Liver (tissue), 9 donors: Measurements from ENCODE around the gene RAPGEF4. TPM values are rescaled to one million over a fixed set of nuclear protein-coding genes. Genes with fewer than 3 reads are reported as not detected.
A peak's percentile ranks its signal among the peaks of the same experiment; 100 is the strongest.

Source experiments
- DNase-seq: peaks from one replicate; pipeline ENCODE4 v3.0.0-alpha.2; 2017; ENCODE audit warnings: low spot score
- H3K27ac ChIP-seq, 2 donors: one replicate each; pipeline ENCODE4 v1.7.0; 2013; ENCODE audit warnings: inconsistent platforms in 2 of 2, low read length in 2 of 2, control low read depth in 1 of 2, low read depth in 1 of 2, mild to moderate bottlenecking in 1 of 2
- H3K27me3 ChIP-seq, 4 donors: one replicate each; pipeline versions ENCODE4 v1.6.1 to v1.7.0; 2013; ENCODE audit warnings: low read length in 3 of 4, inconsistent platforms in 1 of 4, mild to moderate bottlenecking in 1 of 4, moderate library complexity in 1 of 4; ENCODE audit not compliant: control insufficient read depth in 4 of 4, insufficient read depth in 4 of 4
- H3K36me3 ChIP-seq, 4 donors: one replicate each; pipeline versions ENCODE4 v1.6.1 to v1.7.0; 2013; ENCODE audit warnings: low read length in 3 of 4, mild to moderate bottlenecking in 3 of 4, low read depth in 1 of 4, moderate library complexity in 1 of 4; ENCODE audit not compliant: control insufficient read depth in 4 of 4, insufficient read depth in 3 of 4
- H3K4me1 ChIP-seq, 4 donors: one replicate each; pipeline versions ENCODE4 v1.6.1 to v1.7.0; 2013; ENCODE audit warnings: low read length in 3 of 4, mild to moderate bottlenecking in 3 of 4, moderate library complexity in 1 of 4; ENCODE audit not compliant: control insufficient read depth in 4 of 4, insufficient read depth in 4 of 4
- H3K4me3 ChIP-seq, 3 donors: one replicate each; pipeline versions ENCODE4 v1.6.1 to v1.7.0; 2013; ENCODE audit warnings: low read length in 3 of 3, control low read depth in 1 of 3, low read depth in 1 of 3, mild to moderate bottlenecking in 1 of 3
- H3K9ac ChIP-seq, 2 donors: one replicate each; pipeline ENCODE4 v1.7.0; 2013; ENCODE audit warnings: low read length in 2 of 2, mild to moderate bottlenecking in 2 of 2, moderate library complexity in 2 of 2, control low read depth in 1 of 2, low read depth in 1 of 2
- H3K9me3 ChIP-seq, 4 donors: one replicate each; pipeline versions ENCODE4 v1.6.1 to v1.7.0; 2013; ENCODE audit warnings: low read length in 3 of 4; ENCODE audit not compliant: control insufficient read depth in 4 of 4
- CTCF ChIP-seq: fragments of 150-350 bp; IDR thresholded peaks from 2 replicates; pipeline ENCODE4 v1.5.1; 2017; ENCODE audit warnings: improper control_type of control experiment, low read depth, low read length; ENCODE audit not compliant: missing input control
- EGR1 ChIP-seq, 2 donors: IDR thresholded peaks; 2 replicates each; pipeline ENCODE4 v1.6.1; 2016 to 2018; ENCODE audit warnings: antibody characterized with exemption in 2 of 2, low read depth in 2 of 2
- FOXA1 ChIP-seq: IDR thresholded peaks from 2 replicates; pipeline ENCODE4 v1.6.1; 2016; ENCODE audit warnings: antibody characterized with exemption
- GABPA ChIP-seq, 2 donors: IDR thresholded peaks in 1 of 2; conservative IDR thresholded peaks in 1 of 2; 2 replicates each; pipeline ENCODE4 v1.6.1; 2016; ENCODE audit warnings: antibody characterized with exemption in 2 of 2, mild to moderate bottlenecking in 1 of 2, moderate library complexity in 1 of 2
- HNF4A ChIP-seq, 2 donors: conservative IDR thresholded peaks; 2 replicates each; pipeline ENCODE4 v1.6.1; 2016; ENCODE audit warnings: antibody characterized with exemption in 2 of 2, mild to moderate bottlenecking in 2 of 2
- JUND ChIP-seq, 2 donors: IDR thresholded peaks; 2 replicates each; pipeline ENCODE4 v1.6.1; 2016; ENCODE audit warnings: antibody characterized with exemption in 2 of 2
- RAD21 ChIP-seq, 2 donors: IDR thresholded peaks; 2 replicates each; pipeline ENCODE4 v1.6.1; 2016; ENCODE audit warnings: antibody characterized with exemption in 2 of 2, mild to moderate bottlenecking in 2 of 2
- REST ChIP-seq: IDR thresholded peaks from 2 replicates; pipeline ENCODE4 v1.6.1; 2016; ENCODE audit warnings: antibody characterized with exemption, mild to moderate bottlenecking
- RXRA ChIP-seq, 2 donors: IDR thresholded peaks; 2 replicates each; pipeline ENCODE4 v1.6.1; 2017 to 2018; ENCODE audit warnings: antibody characterized with exemption in 2 of 2, mild to moderate bottlenecking in 1 of 2
- TAF1 ChIP-seq: conservative IDR thresholded peaks from 2 replicates; pipeline ENCODE4 v1.6.1; 2016; ENCODE audit warnings: antibody characterized with exemption, mild to moderate bottlenecking
- YY1 ChIP-seq: IDR thresholded peaks from 2 replicates; pipeline ENCODE4 v1.6.1; 2016; ENCODE audit warnings: antibody characterized with exemption, mild to moderate bottlenecking
- ZBTB33 ChIP-seq: IDR thresholded peaks from 2 replicates; pipeline ENCODE4 v1.6.1; 2016; ENCODE audit warnings: antibody characterized with exemption
- WGBS: extraction: QIAGEN DNeasy Blood & Tissue Kit; methylation state at CpG from one replicate; pipeline ENCODE4 v1.1.7; 2013; 5-methylcytosine and 5-hydroxymethylcytosine counted together
- polyA plus RNA-seq, 2 donors: library from polyadenylated mRNA; stranded (reverse) in 1 of 2; unstranded in 1 of 2; fragments of 200-250 nt in 1 of 2; fragments of >200 nt in 1 of 2; fragmentation: Nextera tagmentation in 1 of 2; extraction: Ambion mirVana in 1 of 2; gene quantifications; one replicate each; pipeline versions ENCODE4 v1.2.1 to v1.2.3, GENCODE V29; 2013 to 2015
- total RNA-seq, 2 donors: library from RNA; depleted of rRNA; stranded (reverse); fragments of >200 nt; gene quantifications; one replicate each; pipeline ENCODE4 v1.2.3, GENCODE V29; 2014
- TF ChIP-seq, protein P1 (sequence below): IDR thresholded peaks from 2 replicates; pipeline ENCODE4 v1.6.1; 2016; ENCODE audit warnings: antibody characterized with exemption
- donor health status: healthy.
- donor health status: healthy.
- donor health status: healthy.
- donor health status: healthy.
- donor health status: healthy.

The RAPGEF4 gene
- total and polyA plus RNA-seq, 4 donors = 1.5 to 18.2 (median 8.3) TPM

DNA sequence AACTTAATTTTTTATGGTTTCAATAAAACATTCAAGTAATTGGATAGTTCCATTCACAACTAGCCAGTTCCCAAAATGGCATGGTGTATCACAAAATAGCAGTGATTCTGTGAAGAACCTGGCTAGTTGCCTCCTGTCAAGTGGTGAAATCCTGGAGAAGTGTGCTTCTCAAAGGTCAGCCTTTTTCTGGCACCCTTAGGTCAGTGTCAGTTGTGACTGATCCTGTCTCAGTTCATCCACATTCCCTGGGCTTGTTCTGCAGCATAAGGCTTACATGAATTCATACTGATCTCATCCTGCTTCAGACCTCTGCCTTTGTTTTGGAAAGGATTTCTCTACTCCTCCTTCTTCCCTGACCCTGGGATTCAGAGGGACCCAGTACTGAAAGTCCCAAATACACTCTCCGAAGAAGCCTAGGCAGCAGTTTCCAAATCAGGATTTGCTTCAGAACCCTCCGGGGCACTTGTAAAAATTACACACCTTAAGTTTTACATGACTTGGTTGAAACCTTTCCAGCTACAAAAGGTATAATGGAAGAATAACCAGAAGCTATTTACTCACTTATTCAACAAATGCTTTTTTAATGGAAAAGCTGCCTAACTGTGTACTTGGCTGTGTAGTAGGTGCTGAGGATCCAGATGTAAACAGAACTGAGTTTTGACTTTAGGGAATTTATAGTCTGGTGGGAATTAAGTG, 351.0 kb downstream of the RAPGEF4 start:
- H3K27ac ChIP-seq = no peak overlapping the region
- H3K4me3 ChIP-seq = no peak overlapping the region
- 80% methylated on average over 2 of the region's 2 CpGs for WGBS
- no peaks in the 10 kb centered on the region for H3K36me3 ChIP-seq
- no peak overlapping the region for H3K9ac ChIP-seq
- H3K4me1 ChIP-seq = peaks cover 9 to 35% (median 24%) of the 10 kb centered on the region in 4 donors
- no peaks in the 10 kb centered on the region for H3K27me3 ChIP-seq
- H3K9me3 ChIP-seq = no peaks in the 10 kb centered on the region
- DNase-seq = no peak
- TF ChIP-seq RXRA (IDR thresholded peaks at IDR 0.05) (peak; percentile 9 to 42), FOXA1 (no peak), HNF4A (conservative IDR thresholded peaks at IDR 0.05) (peak; percentile 25 to 51), ZBTB33 (no peak), RAD21 (IDR thresholded peaks at IDR 0.05) (peak in 1 of 2 donors; percentile 37), YY1 (peak; percentile 26)

DNA sequence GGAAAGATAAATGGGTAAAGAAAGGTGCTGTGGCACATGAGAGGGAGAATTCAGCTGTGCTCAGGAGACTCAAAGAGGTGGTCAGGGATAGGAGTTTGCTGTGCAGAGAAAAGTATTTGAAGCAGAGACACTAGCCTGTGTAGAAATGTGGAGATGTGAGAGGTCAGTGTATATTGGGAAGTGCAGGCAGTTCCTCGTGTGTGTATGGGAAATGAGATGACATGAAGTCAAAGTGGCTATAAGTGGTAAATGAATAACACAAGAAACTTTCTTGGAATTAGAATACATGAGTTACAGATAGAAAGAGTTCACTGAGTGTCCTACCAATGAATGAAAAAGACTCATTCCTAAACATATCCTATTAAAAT, 351.6 kb downstream of the RAPGEF4 start:
- Histone ChIP-seq H3K4me3 (no peak overlapping the region), H3K4me1 (peaks cover 9 to 35% (median 24%) of the 10 kb centered on the region in 4 donors), H3K9ac (no peak overlapping the region), H3K27me3 (no peaks in the 10 kb centered on the region), H3K9me3 (no peaks in the 10 kb centered on the region), H3K36me3 (no peaks in the 10 kb centered on the region), H3K27ac (no peak overlapping the region)
- no peak for TF ChIP-seq RXRA (IDR thresholded peaks at IDR 0.05)
- TF ChIP-seq GABPA (IDR thresholded peaks at IDR 0.05 in 1 of 2, conservative IDR thresholded peaks at IDR 0.05 in 1 of 2) = no peak
- no peak for TF ChIP-seq REST
- no peak for TF ChIP-seq JUND (IDR thresholded peaks at IDR 0.05)
- TF ChIP-seq ZBTB33 = no peak
- no peak for TF ChIP-seq TAF1
- TF ChIP-seq FOXA1 = no peak
- no peak for TF ChIP-seq CTCF
- no peak for TF ChIP-seq EGR1 (IDR thresholded peaks at IDR 0.05; ENCODE audit: low read depth in 2 of 2)
- no peak for TF ChIP-seq HNF4A (conservative IDR thresholded peaks at IDR 0.05)
- TF ChIP-seq, protein P1, sequence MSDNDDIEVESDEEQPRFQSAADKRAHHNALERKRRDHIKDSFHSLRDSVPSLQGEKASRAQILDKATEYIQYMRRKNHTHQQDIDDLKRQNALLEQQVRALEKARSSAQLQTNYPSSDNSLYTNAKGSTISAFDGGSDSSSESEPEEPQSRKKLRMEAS = no peak
- 71% methylated on average over 1 of the region's 1 CpG for WGBS
- DNase-seq = no peak
